HUES48 (cell line): Measurements from ENCODE around the gene RPS6KA5.
"Not testable (repeated sequence)": the region's sequence is repeated elsewhere in the genome, so short reads cannot be mapped to it uniquely, and the experiment has no call there.

Experiments used
- H3K27ac ChIP-seq: one replicate; pipeline ENCODE4 v1.7.0; 2013; ENCODE audit warnings: low read depth, low read length, inconsistent platforms
- H3K27me3 ChIP-seq: 2 replicates; pipeline ENCODE4 v1.6.1; 2013; ENCODE audit warnings: mild to moderate bottlenecking, low read length; ENCODE audit not compliant: control insufficient read depth, insufficient read depth
- H3K36me3 ChIP-seq: 2 replicates; pipeline ENCODE4 v1.6.1; 2013; ENCODE audit warnings: low read length; ENCODE audit not compliant: control insufficient read depth, insufficient read depth
- H3K4me1 ChIP-seq: 2 replicates; pipeline ENCODE4 v1.6.1; 2013; ENCODE audit warnings: mild to moderate bottlenecking, low read length; ENCODE audit not compliant: control insufficient read depth, insufficient read depth
- H3K4me3 ChIP-seq: 2 replicates; pipeline ENCODE4 v1.5.1; 2013; ENCODE audit warnings: mild to moderate bottlenecking, low read depth, low read length
- H3K9ac ChIP-seq: 2 replicates; pipeline ENCODE4 v1.6.1; 2013; ENCODE audit warnings: mild to moderate bottlenecking, low read depth, low read length, moderate library complexity
- H3K9me3 ChIP-seq: 2 replicates; pipeline ENCODE4 v1.6.1; 2013; ENCODE audit warnings: low read length; ENCODE audit not compliant: control insufficient read depth, insufficient read depth

RPS6KA5 gene

DNA sequence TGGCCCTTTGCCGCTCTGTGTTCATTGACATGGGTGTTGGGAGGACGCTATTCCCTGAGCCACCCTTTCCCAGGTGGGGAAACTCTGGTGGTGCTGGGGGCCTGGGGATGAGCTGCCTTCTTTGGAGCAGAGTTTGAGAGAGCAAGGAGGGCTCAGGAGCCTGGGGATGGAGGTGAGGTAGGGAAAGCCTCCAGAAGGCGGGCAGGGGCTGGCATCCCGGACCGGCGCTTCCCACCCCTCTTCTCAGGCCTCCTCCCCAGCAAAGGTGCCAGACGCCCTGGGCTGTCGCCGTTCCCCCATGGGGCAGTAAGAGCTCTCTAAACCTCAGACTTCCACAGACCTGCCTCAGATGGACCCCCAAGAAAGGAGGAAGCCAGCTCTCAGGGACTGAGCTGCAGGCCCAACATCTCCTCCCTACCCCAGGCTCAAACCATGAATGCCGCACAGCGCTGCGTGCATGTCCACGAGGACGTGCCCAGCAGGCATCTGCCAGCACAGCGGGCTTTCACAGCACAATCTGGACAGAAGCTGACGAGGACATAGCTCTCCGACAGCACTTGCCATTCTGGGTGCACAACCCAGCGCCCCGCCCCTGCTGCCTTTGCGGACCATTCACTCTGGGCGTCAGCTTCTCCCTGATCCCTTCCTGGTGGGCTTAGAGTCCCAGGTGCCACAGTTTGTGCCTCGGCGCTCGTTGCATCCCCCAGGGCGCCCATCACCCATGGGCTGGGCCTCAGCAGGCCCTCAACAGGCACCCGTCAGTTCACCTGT lies 229.3 kb downstream of the RPS6KA5 start:
- peaks cover 6% of the 10 kb centered on the region; the same call in 1 of the 2 replicates for H3K4me1 ChIP-seq
- no peaks in the 10 kb centered on the region for H3K9me3 ChIP-seq
- H3K9ac ChIP-seq, result no peak overlapping the region
- peaks cover 36% of the 10 kb centered on the region for H3K27me3 ChIP-seq
- H3K36me3 ChIP-seq, result no peaks in the 10 kb centered on the region
- H3K4me3 ChIP-seq, result no peak overlapping the region
- H3K27ac ChIP-seq, result no peak overlapping the region

DNA sequence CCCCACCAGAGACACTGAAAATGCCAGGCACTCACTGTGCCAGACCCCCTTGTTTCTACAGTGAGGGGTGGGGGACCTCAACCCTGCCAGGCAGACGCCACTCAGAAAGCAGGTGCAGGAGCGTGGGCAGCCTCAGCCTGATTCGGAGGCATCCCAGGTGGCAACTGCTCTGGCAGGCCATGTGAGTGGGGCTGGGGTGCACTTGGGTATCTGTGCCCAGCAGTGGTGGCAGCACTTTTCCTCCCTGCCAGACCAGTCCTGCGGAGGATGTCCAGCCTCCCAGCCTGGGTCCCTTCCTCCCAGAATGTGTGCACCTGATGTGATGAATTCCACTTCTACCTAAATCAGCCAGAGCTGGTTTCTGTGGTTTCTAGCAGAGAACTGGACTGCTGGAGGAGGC lies 230.8 kb downstream of the RPS6KA5 start:
- no peak overlapping the region for H3K4me3 ChIP-seq
- peaks cover 38% of the 10 kb centered on the region for H3K27me3 ChIP-seq
- H3K36me3 ChIP-seq, result no peaks in the 10 kb centered on the region
- H3K27ac ChIP-seq, result no peak overlapping the region
- peaks cover 6% of the 10 kb centered on the region; the same call in 1 of the 2 replicates for H3K4me1 ChIP-seq
- no peaks in the 10 kb centered on the region; the same call in 1 of the 2 replicates for H3K9me3 ChIP-seq
- H3K9ac ChIP-seq, result no peak overlapping the region

DNA sequence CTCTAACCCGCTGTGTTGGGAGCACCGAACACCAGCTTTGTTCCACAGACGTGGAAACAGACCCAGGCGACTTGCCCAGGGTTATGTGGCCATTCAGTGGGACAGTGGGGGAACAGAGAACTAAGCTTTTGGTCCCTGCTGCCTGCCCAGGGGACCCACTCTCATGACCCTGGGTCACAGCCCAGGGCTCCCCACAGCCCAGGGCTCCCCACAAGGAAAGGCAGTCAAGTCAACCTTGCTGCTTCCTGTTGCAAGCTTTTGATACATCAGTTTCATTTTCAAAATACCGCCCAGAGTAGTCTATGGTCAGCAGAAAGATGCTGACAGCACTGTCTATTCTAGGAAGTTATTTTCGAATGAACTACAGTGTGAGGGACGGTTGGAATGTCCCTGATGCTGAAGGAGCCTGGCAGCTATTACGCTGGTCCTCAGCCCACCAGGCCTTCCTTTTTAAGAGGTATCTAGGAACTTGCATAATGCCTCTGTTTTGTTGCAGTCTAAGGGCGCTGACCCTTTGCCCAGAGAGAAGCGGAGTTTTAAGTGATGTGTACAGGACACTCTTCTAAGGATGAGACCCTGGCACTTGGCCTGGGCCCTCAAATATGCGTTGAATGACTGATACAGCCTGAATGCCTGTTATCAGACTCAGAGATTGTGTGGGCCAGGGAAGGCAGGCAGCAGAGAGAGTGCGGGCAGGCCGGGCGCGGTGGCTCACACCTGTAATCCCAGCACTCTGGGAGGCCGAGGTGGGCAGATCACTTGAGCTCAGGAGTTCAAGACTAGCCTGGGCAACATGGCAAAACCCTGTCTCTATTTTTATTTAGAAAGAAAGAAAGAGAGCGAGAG lies 231.6 kb downstream of the RPS6KA5 start:
- Histone ChIP-seq H3K27me3 (peaks cover 38% of the 10 kb centered on the region), H3K4me3 (no peak overlapping the region), H3K4me1 (peaks cover 6% of the 10 kb centered on the region; the same call in 1 of the 2 replicates), H3K9ac (no peak overlapping the region), H3K9me3 (peaks cover 4% of the 10 kb centered on the region; the same call in 1 of the 2 replicates), H3K36me3 (no peaks in the 10 kb centered on the region), H3K27ac (no peak overlapping the region)

DNA sequence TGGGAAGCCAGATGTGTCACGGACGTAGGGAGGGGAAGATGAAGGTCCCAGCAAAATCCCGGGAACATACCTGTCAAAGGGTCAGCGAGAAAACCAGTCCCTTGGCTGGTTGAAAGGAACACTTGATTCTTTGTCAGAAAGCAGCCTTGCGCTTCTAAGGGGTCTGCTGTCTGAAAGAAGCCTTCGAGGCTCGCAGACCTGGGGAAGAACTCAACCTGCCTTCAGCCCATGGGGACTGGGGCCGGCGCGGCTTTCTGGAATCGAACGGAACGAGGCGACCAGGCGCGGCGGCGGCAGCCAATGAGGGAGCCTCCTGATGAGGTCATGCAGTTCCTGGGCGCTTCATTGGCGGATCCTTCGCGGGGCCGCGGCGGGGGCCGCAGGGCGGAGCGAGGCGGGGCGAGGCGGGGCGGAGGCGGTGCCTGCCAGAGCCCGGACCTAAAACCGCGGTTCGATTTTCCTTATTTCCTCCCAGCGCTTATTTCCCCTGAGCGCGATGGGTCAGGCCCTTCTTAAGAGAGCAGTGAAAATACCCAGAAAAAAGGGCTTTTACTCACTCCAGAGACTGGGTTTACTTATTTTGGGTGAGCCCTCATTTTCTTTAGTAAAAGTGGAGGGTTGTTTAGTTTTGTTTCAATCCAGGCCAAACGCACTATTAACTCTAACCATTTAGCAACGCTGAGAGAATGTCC lies 232.4 kb downstream of the RPS6KA5 start:
- Histone ChIP-seq H3K4me1 (peaks cover 6% of the 10 kb centered on the region; the same call in 1 of the 2 replicates), H3K4me3 (peak overlapping the region; percentile 46), H3K9me3 (peaks cover 4% of the 10 kb centered on the region; the same call in 1 of the 2 replicates), H3K27ac (no peak overlapping the region), H3K36me3 (no peaks in the 10 kb centered on the region), H3K9ac (no peak overlapping the region), H3K27me3 (peaks cover 38% of the 10 kb centered on the region)

DNA sequence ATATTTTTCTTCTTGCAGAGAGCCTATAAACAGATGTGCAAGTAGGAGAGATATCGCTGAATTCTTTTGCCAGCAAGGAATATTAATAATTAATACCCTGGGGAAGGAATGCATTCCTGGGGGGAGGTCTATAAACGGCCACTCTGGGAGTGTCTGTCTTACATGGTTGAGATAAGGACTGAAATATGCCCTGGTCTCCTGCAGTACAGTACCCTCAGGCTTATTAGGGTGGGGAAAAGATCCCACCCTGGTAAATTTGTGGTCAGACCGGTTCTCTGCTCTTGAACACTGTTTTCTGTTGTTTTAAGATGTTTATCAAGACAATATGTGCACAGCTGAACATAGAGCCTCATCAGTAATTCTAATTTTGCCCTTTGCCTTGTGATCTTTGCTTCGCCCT lies 236.9 kb downstream of the RPS6KA5 start:
- not testable (repeated sequence) for H3K4me1 ChIP-seq, H3K36me3 ChIP-seq, H3K27ac ChIP-seq, H3K4me3 ChIP-seq, H3K9me3 ChIP-seq, H3K9ac ChIP-seq
- peaks cover 24% of the 10 kb centered on the region for H3K27me3 ChIP-seq

DNA sequence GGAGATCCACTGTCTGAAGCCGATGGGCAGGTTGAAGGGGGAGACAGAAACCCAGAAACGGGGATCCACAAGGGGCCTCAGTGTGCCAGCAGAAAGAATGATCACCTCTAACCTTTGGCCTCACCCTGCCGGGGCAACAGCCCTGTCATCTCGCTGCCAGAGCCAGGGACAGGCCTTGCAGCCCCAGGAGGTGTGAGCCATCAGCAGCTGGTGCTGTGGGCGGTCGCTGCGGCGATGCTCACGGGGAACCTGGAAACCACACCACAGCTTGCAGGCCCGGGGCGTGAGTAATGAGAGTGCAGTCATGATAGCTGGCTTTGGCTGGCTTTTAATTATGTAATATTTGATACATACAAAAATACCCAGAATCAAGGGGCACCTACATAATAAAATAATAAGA lies 239.5 kb downstream of the RPS6KA5 start:
- no peaks in the 10 kb centered on the region for H3K4me1 ChIP-seq

DNA sequence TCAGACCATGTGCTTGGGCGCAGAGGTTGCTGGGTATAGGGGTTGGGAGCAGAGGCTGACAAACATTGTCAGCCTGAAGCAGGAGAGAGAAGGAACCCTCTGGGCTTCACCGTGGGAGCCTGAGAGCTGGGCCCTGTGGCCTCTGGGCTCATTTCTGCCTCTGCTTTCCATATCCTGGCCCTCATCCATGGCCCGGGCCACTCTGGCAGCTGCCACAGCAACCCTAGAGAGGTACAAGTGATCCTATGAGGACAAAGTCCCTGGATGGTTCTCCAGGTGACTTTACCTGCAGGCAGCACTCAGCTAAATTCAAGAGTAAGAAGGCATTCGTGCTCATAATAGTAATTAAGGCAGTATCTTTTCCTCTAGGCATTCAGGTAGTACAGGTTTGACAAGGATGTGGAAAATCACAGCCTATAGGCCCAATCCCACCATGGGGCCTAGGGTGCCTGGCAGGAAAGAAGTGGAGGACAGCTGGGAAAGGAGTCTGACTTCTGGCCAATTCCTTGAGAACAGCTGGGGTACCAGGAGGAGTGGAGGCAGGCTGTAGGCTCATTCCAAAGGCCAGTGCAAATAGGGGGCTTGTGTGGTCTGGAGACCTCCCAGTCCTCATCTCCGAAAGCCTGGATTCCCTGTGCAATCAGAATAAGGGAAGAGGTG lies 240.6 kb downstream of the RPS6KA5 start:
- no peak overlapping the region for H3K27ac ChIP-seq
- H3K36me3 ChIP-seq, result no peaks in the 10 kb centered on the region
- no peak overlapping the region for H3K4me3 ChIP-seq
- no peak overlapping the region for H3K9ac ChIP-seq
- H3K27me3 ChIP-seq, result peaks cover 12% of the 10 kb centered on the region; the same call in 1 of the 2 replicates
- peaks cover 6% of the 10 kb centered on the region; the same call in 1 of the 2 replicates for H3K9me3 ChIP-seq
- H3K4me1 ChIP-seq, result no peaks in the 10 kb centered on the region

More for the DNA sequence above, 239.5 kb downstream of the RPS6KA5 start:
- Histone ChIP-seq H3K4me3 (no peak overlapping the region), H3K9ac (no peak overlapping the region), H3K9me3 (peaks cover 6% of the 10 kb centered on the region; the same call in 1 of the 2 replicates), H3K36me3 (no peaks in the 10 kb centered on the region), H3K27me3 (peaks cover 5% of the 10 kb centered on the region; the same call in 1 of the 2 replicates), H3K27ac (no peak overlapping the region)

DNA sequence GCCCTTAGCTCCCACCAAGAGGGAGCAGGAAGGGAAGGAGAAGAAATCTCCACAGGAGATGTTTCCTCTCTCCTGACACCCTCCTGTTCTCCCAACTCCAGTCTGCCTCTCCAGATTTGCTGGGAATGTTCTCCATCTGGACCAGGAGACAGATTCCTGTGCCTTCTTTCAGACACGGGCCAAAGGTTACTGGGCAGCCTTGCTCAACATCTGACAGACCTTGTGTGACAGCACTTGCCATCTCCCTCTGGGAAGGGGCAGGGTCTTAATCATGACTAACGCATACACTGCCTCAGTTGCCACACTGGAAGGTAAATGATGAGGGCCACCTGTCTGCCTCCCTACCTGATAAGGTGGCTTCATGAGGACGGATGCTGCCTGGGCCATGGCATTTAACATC lies 241.7 kb downstream of the RPS6KA5 start:
- H3K9ac ChIP-seq, result no peak overlapping the region
- no peak overlapping the region for H3K27ac ChIP-seq
- no peak overlapping the region for H3K4me3 ChIP-seq
- H3K9me3 ChIP-seq, result 0 out of 2 replicates have a peak, but pooled peaks cover 3% of the 10 kb centered on the region
- no peaks in the 10 kb centered on the region for H3K36me3 ChIP-seq
- H3K27me3 ChIP-seq, result peaks cover 12% of the 10 kb centered on the region; the same call in 1 of the 2 replicates
- H3K4me1 ChIP-seq, result no peaks in the 10 kb centered on the region

DNA sequence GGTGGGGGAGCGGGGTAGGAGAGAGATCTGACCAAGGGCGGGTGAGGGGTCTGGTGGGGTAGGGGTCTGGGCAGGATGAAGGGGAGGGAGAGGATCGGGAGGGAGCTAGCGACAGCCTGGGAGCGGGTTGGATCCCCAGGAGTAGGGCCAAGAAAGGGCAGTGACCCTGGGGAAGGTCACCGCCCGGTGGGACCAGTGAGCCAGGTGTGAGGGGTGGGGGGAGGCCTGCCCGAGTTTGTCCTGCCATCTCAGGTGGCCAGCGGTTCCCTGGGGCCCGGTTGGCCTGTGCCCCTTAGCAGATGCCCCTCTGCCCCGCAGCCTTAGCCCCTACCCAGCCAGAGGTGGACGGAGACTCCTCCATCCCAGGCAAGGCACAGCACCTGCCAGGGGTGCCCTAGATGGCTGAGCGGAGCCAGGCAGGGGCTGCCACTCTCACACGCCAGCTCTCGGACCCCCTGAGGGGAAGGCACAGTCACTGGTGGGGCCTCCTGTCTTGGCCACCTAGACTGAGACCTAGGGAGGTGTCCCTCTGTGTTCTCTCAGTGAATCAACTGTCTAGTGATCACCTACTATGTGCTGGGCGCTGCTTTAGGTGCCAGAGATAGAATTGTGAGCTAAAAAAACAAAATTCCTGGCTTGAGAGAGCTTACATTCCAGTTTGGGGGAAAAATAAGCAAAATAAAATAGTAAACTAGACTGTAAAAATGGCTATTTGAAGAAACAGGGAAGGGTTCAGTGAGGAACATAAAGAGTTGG lies 243.6 kb downstream of the RPS6KA5 start:
- peaks cover 12% of the 10 kb centered on the region; the same call in 1 of the 2 replicates for H3K27me3 ChIP-seq
- no peak overlapping the region for H3K27ac ChIP-seq
- H3K4me1 ChIP-seq, result no peaks in the 10 kb centered on the region
- H3K36me3 ChIP-seq, result no peaks in the 10 kb centered on the region
- H3K9me3 ChIP-seq, result no peaks in the 10 kb centered on the region
- H3K9ac ChIP-seq, result no peak overlapping the region
- H3K4me3 ChIP-seq, result peak overlapping the region; percentile 39; the same call in 1 of the 2 replicates
